Measurements from ENCODE around the gene UGT1A9.
"Not testable (repeated sequence)": the region's sequence is repeated elsewhere in the genome, so short reads cannot be mapped to it uniquely, and the experiment has no call there.

The UGT1A9 gene

GRCh38 chr2:233671290-233672161 lies at the start of gene UGT1A9:
TSS of gene UGT1A9 (plus strand) at chr2:233671898. CDS start at chr2:233671935, 37 bp downstream.
- intact Hi-C loops (cut with DNase I): no loop called here

DNA sequence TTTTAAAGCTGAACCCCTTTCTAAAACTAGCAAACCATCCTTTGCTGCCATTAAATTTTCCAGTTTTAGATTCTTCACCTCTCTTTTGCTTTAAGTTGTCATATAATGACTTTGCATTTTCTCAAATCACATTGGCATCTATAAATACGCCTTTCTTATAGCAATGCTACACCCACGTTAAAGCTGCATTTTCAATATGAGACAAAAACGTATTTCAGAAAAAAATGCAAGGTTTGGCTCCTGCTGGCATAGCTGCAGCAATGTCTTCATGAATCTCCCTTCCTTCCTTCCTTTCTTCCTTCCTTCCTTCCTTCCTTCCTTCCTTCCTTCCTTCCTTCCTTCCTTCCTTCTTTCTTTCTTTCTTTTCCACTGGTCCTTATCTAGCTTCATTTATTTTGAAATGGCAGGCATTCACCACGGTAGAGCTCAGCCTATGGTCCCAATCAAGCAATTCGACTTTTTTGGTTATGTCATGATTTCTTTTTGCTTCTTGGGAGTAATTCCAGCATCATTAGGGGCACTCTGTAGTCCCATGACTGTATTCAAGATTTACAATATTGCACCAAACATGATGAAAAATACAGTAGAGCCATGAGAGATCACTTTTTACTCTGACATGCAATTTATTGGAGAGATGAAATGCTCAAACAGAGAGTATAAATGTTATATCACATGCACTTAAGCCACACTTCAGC lies 44.2 kb upstream of the UGT1A9 start:
- intact Hi-C loops (cut with DNase I): no loop called here
- DNase-seq: no peak

More at GRCh38 chr2:233671290-233672161, at the start of gene UGT1A9:
- DNase-seq: no peak

DNA sequence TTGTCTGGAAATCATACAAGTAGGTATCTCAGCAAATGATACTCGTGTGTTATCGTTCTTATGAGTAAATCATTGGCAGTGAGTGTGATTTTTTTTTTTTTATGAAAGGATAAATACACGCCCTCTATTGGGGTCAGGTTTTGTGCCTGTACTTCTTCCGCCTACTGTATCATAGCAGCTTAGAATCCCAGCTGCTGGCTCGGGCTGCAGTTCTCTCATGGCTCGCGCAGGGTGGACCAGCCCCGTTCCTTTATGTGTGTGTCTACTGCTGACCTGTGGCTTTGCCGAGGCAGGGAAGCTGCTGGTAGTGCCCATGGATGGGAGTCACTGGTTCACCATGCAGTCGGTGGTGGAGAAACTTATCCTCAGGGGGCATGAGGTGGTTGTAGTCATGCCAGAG lies 35.4 kb upstream of the UGT1A9 start, which contains the start of gene UGT1A10:
TSS of gene UGT1A10 (plus strand) at position 143 of the 400 bp plus-strand sequence. CDS start at position 218, 75 bp downstream.
- intact Hi-C loops (cut with DNase I); DNase-seq: not testable (repeated sequence)

DNA sequence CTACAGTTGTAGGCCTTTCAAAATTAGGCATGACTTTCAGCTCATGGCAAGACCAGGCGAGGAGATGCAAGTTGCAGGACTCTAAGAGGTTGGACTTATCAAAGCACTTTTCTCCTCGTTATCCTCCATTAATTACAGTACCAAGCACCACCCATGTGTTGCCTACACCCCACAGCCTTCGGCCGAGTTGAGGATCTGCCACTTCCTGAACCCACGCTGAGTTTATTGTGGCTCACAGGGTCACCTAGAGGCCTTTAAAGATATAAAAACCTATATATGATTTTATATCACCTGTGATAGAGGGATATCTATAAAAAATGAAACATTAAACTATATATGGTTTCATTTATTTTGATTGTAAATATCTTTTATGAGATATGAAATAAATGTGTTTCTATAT lies 32.9 kb upstream of the UGT1A9 start:
- DNase-seq: no peak

DNA sequence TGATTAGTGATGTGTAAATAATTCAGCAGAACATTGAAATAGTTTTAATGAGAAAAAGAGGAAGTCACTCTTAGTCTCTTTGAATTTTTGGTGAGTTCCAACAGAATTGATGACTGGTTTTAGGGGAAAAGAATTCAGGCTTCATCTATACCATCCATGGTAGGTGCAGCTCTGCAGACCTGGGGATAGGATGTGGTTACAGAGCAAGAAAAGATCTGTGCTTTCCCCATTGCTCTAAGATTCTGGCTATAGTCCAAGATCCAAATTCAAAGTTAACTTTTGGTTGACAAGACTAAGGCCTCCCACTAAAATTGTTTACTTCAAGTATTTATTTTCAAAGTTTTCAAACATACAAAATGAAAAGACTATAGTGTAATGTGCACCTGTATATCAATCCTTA lies 31.8 kb upstream of the UGT1A9 start:
- intact Hi-C loops (cut with DNase I): no loop called here

More for the DNA sequence above, 32.9 kb upstream of the UGT1A9 start:
- intact Hi-C loops (cut with DNase I): no loop called here

GRCh38 chr2:233643128-233643527 lies 28.6 kb upstream of the UGT1A9 start:
- intact Hi-C loops (cut with DNase I): no loop called here
- DNase-seq: no peak

More for the DNA sequence above, 31.8 kb upstream of the UGT1A9 start:
- no peak for DNase-seq

GRCh38 chr2:233646033-233646432 lies 25.7 kb upstream of the UGT1A9 start:
- DNase-seq; intact Hi-C loops (cut with DNase I): not testable (repeated sequence)

DNA sequence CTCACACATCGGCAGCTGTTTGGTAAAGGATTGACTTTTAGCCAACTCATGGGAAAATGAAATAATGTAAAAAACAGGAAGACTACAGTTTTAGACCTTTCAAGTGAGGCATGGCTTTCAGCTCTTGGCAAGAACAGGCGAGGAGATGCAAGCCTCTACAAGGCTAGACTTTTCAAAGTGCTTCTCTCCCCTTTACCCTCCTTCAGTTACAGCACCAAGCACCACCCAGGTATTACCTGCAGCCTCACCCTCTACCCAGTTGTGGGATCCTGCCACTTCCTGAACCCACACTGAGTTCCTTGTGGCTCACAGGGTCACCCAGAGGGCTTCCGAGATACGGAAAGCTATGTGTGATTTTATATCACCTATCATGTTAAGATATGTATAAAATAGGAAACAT lies 20.7 kb upstream of the UGT1A9 start:
- intact Hi-C loops (cut with DNase I): no loop called here
- DNase-seq: no peak

- intact Hi-C loops (cut with DNase I): no loop called here
- no peak for DNase-seq
These were observed 20.3 kb upstream of the UGT1A9 start for GRCh38 chr2:233651430-233651829.

- intact Hi-C loops (cut with DNase I): no loop called here
These were observed 17.2 kb upstream of the UGT1A9 start for GRCh38 chr2:233654501-233654900.

DNA sequence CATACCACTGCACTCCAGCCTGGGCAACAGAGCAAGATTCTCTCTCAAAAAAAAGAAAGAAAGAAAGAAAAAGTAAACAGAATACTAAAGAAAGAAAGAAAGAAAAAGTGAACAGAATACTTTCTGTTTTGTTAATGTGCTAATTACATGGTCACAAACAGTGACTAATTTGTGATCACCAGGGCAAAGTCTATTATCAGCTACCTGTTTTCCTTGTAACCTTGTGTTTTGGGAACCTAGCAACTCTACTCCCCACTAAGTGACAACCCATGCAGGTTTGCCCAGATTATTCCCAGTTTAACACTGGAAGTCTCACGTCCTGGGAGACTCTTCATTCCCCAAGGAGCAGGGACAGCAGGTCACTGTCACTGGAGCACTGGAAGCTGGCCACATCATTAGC lies 16.7 kb upstream of the UGT1A9 start:
- intact Hi-C loops (cut with DNase I): no loop called here
- DNase-seq: no peak

More at GRCh38 chr2:233654501-233654900, 17.2 kb upstream of the UGT1A9 start:
- DNase-seq: no peak

- intact Hi-C loops (cut with DNase I); DNase-seq: not testable (repeated sequence)
These were observed 15.8 kb upstream of the UGT1A9 start for GRCh38 chr2:233655943-233656342.

GRCh38 chr2:233656443-233656842 lies 15.3 kb upstream of the UGT1A9 start:
- intact Hi-C loops (cut with DNase I): no loop called here
- no peak for DNase-seq

- DNase-seq: no peak
- intact Hi-C loops (cut with DNase I): no loop called here
These were observed 13.1 kb upstream of the UGT1A9 start for GRCh38 chr2:233658610-233659009.

DNA sequence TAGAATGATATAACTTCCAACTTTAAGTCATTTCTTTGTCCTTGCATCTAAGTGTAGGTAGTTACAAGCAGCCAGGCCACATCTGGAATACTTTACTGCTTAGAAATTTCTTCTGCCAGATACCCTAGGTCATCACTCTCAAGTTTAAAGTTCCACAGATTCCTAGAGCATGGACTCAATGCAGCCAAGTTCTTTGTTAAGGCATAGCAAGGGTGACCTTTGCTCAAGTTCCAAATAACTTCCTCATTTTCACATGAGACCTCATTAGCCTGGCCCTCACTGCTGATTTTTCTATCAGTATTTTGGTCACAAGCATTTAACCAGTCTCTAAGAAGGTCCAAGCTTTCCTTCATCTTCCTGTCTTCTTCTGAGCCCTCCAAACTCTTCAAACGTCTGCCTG lies 7.8 kb upstream of the UGT1A9 start:
- no peak for DNase-seq
- intact Hi-C loops (cut with DNase I): no loop called here

GRCh38 chr2:233668605-233669260 lies 3.0 kb upstream of the UGT1A9 start:
- intact Hi-C loops (cut with DNase I): no loop called here
- no peak for DNase-seq

GRCh38 chr2:233672886-233673285 lies 1.2 kb downstream of the UGT1A9 start:
- intact Hi-C loops (cut with DNase I): no loop called here
- no peak for DNase-seq

GRCh38 chr2:233673896-233674295 lies 2.2 kb downstream of the UGT1A9 start:
- intact Hi-C loops (cut with DNase I): no loop called here
- no peak for DNase-seq

DNA sequence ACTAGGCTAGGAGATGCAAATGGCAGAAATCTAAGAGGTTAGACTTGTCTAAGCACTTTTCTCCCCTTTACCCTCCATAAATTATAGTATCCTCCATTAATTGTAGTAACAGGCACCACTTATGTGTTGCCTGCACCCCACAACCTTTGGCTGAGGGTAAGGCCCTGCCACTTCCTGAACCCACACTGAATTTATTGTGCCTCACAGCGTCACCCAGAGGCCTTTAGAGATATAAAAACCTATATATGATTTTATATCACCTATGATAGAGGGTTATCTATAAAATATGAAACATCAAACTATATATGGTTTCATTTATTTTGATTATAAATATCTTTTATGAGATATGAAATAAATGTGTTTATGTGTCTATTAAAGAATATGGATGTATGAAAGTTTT lies 2.6 kb downstream of the UGT1A9 start:
- no peak for DNase-seq
- intact Hi-C loops (cut with DNase I): no loop called here

DNA sequence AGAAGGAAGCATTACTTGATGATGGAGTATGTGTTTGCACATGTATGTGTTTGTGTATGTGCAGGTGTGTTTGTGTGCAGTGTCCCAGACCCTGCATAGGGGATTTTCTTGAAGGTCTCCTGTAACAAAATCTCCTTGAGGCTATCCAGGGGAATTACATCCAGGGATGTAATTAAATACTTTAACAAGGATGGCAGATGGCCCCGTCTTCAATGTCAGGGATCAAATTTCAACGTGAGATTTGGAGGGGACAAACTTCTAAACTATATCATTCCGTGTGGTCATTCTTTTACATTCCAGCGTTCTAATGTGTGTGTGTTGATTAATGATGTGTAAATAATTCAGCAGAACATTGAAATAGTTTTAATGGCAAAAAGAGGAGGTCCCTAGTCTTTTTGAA lies 3.3 kb downstream of the UGT1A9 start:
- intact Hi-C loops (cut with DNase I): no loop called here
- DNase-seq: no peak
